B cell (primary cell): ENCODE measurements around the gene MED15.

Experiments
- EZH2 ChIP-seq: IDR thresholded peaks from 2 replicates; pipeline ENCODE4 v1.6.1; 2012; ENCODE audit warnings: borderline replicate concordance, low read depth, mild to moderate bottlenecking, moderate library complexity, low read length; ENCODE audit not compliant: insufficient read depth, poor library complexity, severe bottlenecking
- TF ChIP-seq, protein P1 (sequence below): fragments of 200-600 bp; IDR thresholded peaks from one replicate; pipeline ENCODE4 v1.8.0; 2022; ENCODE audit warnings: antibody characterized with exemption, mild to moderate bottlenecking

DNA sequence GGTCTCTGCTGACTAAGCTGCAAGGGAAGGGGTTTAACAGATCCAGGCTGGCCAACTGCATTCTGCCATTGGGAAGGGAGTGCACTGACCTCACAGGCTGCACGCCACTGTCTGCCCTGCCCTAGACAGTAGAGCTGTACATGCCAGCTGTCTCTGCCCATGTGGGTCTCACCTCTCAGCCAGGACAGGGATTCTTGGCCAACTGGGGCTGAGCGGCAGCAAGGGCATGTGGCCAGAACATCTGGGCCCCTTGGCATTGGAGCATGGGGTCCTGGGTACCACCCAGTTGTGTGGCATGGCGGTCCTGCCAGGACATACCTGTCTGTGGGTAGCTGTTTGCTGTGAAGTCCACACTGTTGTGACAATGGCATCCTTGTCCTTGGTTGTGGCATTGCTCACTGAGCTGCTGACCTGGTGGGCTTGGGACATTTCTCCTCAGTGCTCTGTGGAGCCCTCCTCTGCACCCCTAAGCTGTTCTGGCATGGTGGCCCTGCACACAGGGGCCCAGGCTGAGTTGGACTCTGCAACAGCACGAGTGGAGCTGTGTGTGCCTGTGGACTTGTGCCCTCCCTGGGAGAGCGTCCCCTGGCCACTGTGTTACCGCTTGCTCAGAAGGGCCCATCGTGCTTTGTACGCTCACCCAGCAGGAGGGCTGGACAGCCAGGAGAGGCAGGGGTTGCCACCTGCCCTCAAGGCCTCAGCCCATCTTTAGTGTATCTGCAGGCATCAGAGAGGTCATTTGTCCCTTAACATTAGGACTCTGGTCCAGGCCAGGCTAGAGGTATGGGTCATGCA, 46.7 kb downstream of the MED15 start:
- TF ChIP-seq, protein P1, sequence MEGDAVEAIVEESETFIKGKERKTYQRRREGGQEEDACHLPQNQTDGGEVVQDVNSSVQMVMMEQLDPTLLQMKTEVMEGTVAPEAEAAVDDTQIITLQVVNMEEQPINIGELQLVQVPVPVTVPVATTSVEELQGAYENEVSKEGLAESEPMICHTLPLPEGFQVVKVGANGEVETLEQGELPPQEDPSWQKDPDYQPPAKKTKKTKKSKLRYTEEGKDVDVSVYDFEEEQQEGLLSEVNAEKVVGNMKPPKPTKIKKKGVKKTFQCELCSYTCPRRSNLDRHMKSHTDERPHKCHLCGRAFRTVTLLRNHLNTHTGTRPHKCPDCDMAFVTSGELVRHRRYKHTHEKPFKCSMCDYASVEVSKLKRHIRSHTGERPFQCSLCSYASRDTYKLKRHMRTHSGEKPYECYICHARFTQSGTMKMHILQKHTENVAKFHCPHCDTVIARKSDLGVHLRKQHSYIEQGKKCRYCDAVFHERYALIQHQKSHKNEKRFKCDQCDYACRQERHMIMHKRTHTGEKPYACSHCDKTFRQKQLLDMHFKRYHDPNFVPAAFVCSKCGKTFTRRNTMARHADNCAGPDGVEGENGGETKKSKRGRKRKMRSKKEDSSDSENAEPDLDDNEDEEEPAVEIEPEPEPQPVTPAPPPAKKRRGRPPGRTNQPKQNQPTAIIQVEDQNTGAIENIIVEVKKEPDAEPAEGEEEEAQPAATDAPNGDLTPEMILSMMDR, result no peak
- TF ChIP-seq EZH2, result no peak
